Pulmonary artery endothelial cell (primary cell): Measurements from ENCODE around the gene SLC29A2. TPM values are rescaled to one million over a fixed set of nuclear protein-coding genes. Genes with fewer than 3 reads are reported as not detected.
"Not testable (repeated sequence)": the region's sequence is repeated elsewhere in the genome, so short reads cannot be mapped to it uniquely, and the experiment has no call there.

Source experiments
- DNase-seq: peaks from one replicate; pipeline ENCODE4 v3.0.0-alpha.2; 2011; ENCODE audit warnings: low read depth, low spot score
- total RNA-seq: library from RNA; depleted of rRNA; stranded (reverse); fragments of >200 nt; gene quantifications from 2 replicates; pipeline ENCODE4 v1.2.3, GENCODE V29; 2014

SLC29A2 gene
- total RNA-seq, 1 donor from 2014 or later: 0.33 TPM

- DNase-seq: no peak
Observed at GRCh38 chr11:66333896-66334604, 37.5 kb downstream of the SLC29A2 start.

GRCh38 chr11:66333220-66333877 lies 38.2 kb downstream of the SLC29A2 start:
- DNase-seq: no peak

GRCh38 chr11:66332371-66333219 lies 39.0 kb downstream of the SLC29A2 start:
- no peak for DNase-seq

GRCh38 chr11:66331542-66332370 lies 39.8 kb downstream of the SLC29A2 start:
- DNase-seq: no peak

- no peak for DNase-seq
Observed at GRCh38 chr11:66330931-66331330, 40.6 kb downstream of the SLC29A2 start.

- no peak for DNase-seq
Observed at GRCh38 chr11:66329165-66329673, 42.3 kb downstream of the SLC29A2 start.

- DNase-seq: no peak
Observed at GRCh38 chr11:66328302-66329144, 43.0 kb downstream of the SLC29A2 start.

- no peak for DNase-seq
Observed at GRCh38 chr11:66328031-66328301, 43.6 kb downstream of the SLC29A2 start.

- DNase-seq: no peak
Observed at GRCh38 chr11:66327171-66328030, 44.2 kb downstream of the SLC29A2 start.

- no peak for DNase-seq
Observed at GRCh38 chr11:66326261-66327111, 45.1 kb downstream of the SLC29A2 start.

- DNase-seq: no peak
Observed at GRCh38 chr11:66325263-66325671, 46.3 kb downstream of the SLC29A2 start.

- no peak for DNase-seq
Observed at GRCh38 chr11:66324664-66325063, 46.9 kb downstream of the SLC29A2 start.

- DNase-seq: no peak
Observed at GRCh38 chr11:66323684-66324083, 47.9 kb downstream of the SLC29A2 start.

GRCh38 chr11:66322732-66323427 lies 48.7 kb downstream of the SLC29A2 start:
- DNase-seq: no peak

GRCh38 chr11:66321606-66322005 lies 50.0 kb downstream of the SLC29A2 start:
- DNase-seq: no peak

GRCh38 chr11:66320748-66321147 lies 50.8 kb downstream of the SLC29A2 start:
- not testable (repeated sequence) for DNase-seq

- not testable (repeated sequence) for DNase-seq
Observed at GRCh38 chr11:66320289-66320688, 51.3 kb downstream of the SLC29A2 start.

- DNase-seq: no peak
Observed at GRCh38 chr11:66318600-66318970, 53.0 kb downstream of the SLC29A2 start.
